HepG2 (cell line): ENCODE results near the gene ITGA6. TPM values are rescaled to one million over a fixed set of nuclear protein-coding genes. Genes with fewer than 3 reads are reported as not detected.

Experiments used
- ATAC-seq: fragments of 200-7000 bp; cut with Tn5 transposase; 3 replicates; pipeline ENCODE4 v1.9.1; 2020; ENCODE audit warnings: mild to moderate bottlenecking, moderate library complexity
- BruUV-seq: library from RNA; stranded (reverse); fragments of 400-500 nt; replicated peaks from 2 replicates; lab custom pipeline; 2021; lab: Mats Ljungman, UMichigan
- CTCF ChIA-PET: fragments of 300-600 bp; formaldehyde crosslinking; extraction: SDS; loops from one replicate; lab custom pipeline; 2021; ENCODE audit warnings: low total read pairs, inconsistent platforms, low intra/inter-chr PET ratio; lab: Yijun Ruan, JAX
- POLR2A ChIA-PET: fragments of 350-600 bp; sonication (Branson Sonifier 250); formaldehyde crosslinking; loops from one replicate; lab custom pipeline; 2020; ENCODE audit warnings: antibody characterized with exemption, inconsistent platforms; lab: Yijun Ruan, JAX
- DNase-seq: peaks from one replicate; pipeline ENCODE4 v3.0.0-alpha.2; 2015; ENCODE audit warnings: low spot score
- FAIRE-seq: peaks from 3 replicates; lab custom pipeline; 2011; peaks lifted over from hg19 to GRCh38; lab: Jason Lieb, UNC
- H2AFZ ChIP-seq: one replicate; pipeline ENCODE4 v1.6.1; 2011; ENCODE audit warnings: low read length, inconsistent platforms
- H3K27ac ChIP-seq: fragments of 300-600 bp; 3 replicates; pipeline ENCODE4 v1.8.0; 2011; ENCODE audit warnings: mixed run types, mild to moderate bottlenecking, mixed read lengths, low read length, inconsistent platforms; ENCODE audit not compliant: insufficient read depth; ENCODE audit errors: extremely low read length
- H3K27me3 ChIP-seq, 2 experiments: fragments of 200-600 bp in 1 of 2; 2 replicates in 1 of 2; 3 replicates in 1 of 2; pipeline versions ENCODE4 v1.6.0 to v1.8.0; 2011; ENCODE audit warnings: low read length in 2 of 2, mild to moderate bottlenecking in 2 of 2, moderate library complexity in 2 of 2, inconsistent platforms in 1 of 2; ENCODE audit not compliant: insufficient read depth in 2 of 2, control insufficient read depth in 1 of 2
- H3K36me3 ChIP-seq, 2 experiments: fragments of 200-600 bp in 1 of 2; replicated peaks in 1 of 2; 2 replicates in 1 of 2; 3 replicates in 1 of 2; pipeline versions ENCODE4 v1.5.1 to v1.8.0; 2011; ENCODE audit warnings: low read length in 2 of 2, inconsistent platforms in 1 of 2; ENCODE audit not compliant: insufficient read depth in 2 of 2, control insufficient read depth in 1 of 2
- H3K4me1 ChIP-seq: 2 replicates; pipeline ENCODE4 v1.5.1; 2012; ENCODE audit warnings: low read length, inconsistent platforms; ENCODE audit not compliant: insufficient read depth
- H3K4me2 ChIP-seq: 2 replicates; pipeline ENCODE4 v1.6.0; 2011; ENCODE audit warnings: low read depth, low read length, inconsistent platforms
- H3K4me3 ChIP-seq, 3 experiments: fragments of 200-600 bp in 1 of 3; sonication (generic), shearing (Covaris generic) in 1 of 3; replicated peaks in 1 of 3; 2 replicates each; pipeline ENCODE4 v1.5.1; 2011 to 2016; ENCODE audit warnings: low read length in 3 of 3, inconsistent platforms in 2 of 3, low read depth in 2 of 3, mild to moderate bottlenecking in 2 of 3, control low read depth in 1 of 3, mixed read lengths in 1 of 3; ENCODE audit not compliant: insufficient read depth in 1 of 3
- H3K79me2 ChIP-seq: one replicate; pipeline ENCODE4 v1.6.1; 2011; ENCODE audit warnings: low read length, inconsistent platforms; ENCODE audit not compliant: insufficient read depth
- H3K9ac ChIP-seq: 2 replicates; pipeline ENCODE4 v1.6.0; 2011; ENCODE audit warnings: mild to moderate bottlenecking, low read depth, low read length, inconsistent platforms; ENCODE audit not compliant: insufficient read depth
- H3K9me3 ChIP-seq: 2 replicates; pipeline ENCODE4 v1.5.1; 2012; ENCODE audit warnings: mild to moderate bottlenecking, low read length
- H4K20me1 ChIP-seq: 2 replicates; pipeline ENCODE4 v1.6.0; 2011; ENCODE audit warnings: inconsistent platforms, mild to moderate bottlenecking, low read length, moderate library complexity; ENCODE audit not compliant: insufficient read depth
- BORCS8-MEF2B ChIP-seq: sonication (generic); formaldehyde crosslinking; IDR thresholded peaks from 2 replicates; pipeline ENCODE4 v1.8.0; 2022; ENCODE audit warnings: mild to moderate bottlenecking, missing genetic modification reagents
- CCDC6 ChIP-seq: sonication (generic); formaldehyde crosslinking; IDR thresholded peaks from 2 replicates; pipeline ENCODE4 v1.8.1; 2022; ENCODE audit warnings: mild to moderate bottlenecking, missing genetic modification reagents, moderate library complexity
- GABPA ChIP-seq, 2 experiments: IDR thresholded peaks; 2 replicates each; pipeline ENCODE4 v1.6.1; 2011 to 2016; ENCODE audit warnings: low read depth in 2 of 2, low read length in 1 of 2, missing biosample characterization in 1 of 2, missing genetic modification characterization in 1 of 2
- RBAK ChIP-seq: sonication (generic); formaldehyde crosslinking; IDR thresholded peaks from 2 replicates; pipeline ENCODE4 v1.5.1; 2020; ENCODE audit warnings: mild to moderate bottlenecking, missing genetic modification reagents
- SIN3B ChIP-seq: fragments of 150-350 bp; IDR thresholded peaks from 2 replicates; pipeline ENCODE4 v1.6.1; 2014; ENCODE audit warnings: low read length
- SMARCC2 ChIP-seq: fragments of 450-650 bp; IDR thresholded peaks from 2 replicates; pipeline ENCODE4 v1.6.1; 2017; ENCODE audit warnings: antibody characterized with exemption, mild to moderate bottlenecking
- SYNCRIP ChIP-seq: fragments of 200-400 bp; formaldehyde crosslinking; IDR thresholded peaks from 2 replicates; pipeline ENCODE4 v1.6.1; 2018; ENCODE audit warnings: mild to moderate bottlenecking, low read depth, low read length; ENCODE audit not compliant: insufficient read depth
- ZNF431 ChIP-seq: sonication (generic); formaldehyde crosslinking; IDR thresholded peaks from 2 replicates; pipeline ENCODE4 v1.9.0; 2022; ENCODE audit warnings: missing genetic modification reagents, low read depth, mild to moderate bottlenecking, borderline replicate concordance
- ZNF777 ChIP-seq: sonication (generic); formaldehyde crosslinking; IDR thresholded peaks from 2 replicates; pipeline ENCODE4 v1.4.0; 2020; ENCODE audit warnings: missing genetic modification reagents
- WGBS: methylation state at CpG from one replicate; pipeline ENCODE4 v1.1.6; 2017; ENCODE audit warnings: low lambda C conversion rate; 5-methylcytosine and 5-hydroxymethylcytosine counted together
- in situ Hi-C: cut with HindIII; loops from 2 replicates; pipeline ENCODE4 v1.10.0; 2017; ENCODE audit warnings: low pct_unique_long_range_greater_than_20kb; ENCODE audit not compliant: extremely low pct_ligation_motif_present
- intact Hi-C: fragments of 100-400 bp; cut with micrococcal nuclease; formaldehyde crosslinking; loops from one replicate; pipeline ENCODE4 v1.10.0; 2022; ENCODE audit not compliant: unreplicated experiment
- polyA plus RNA-seq, 8 experiments: library from polyadenylated mRNA; depleted of rRNA in 3 of 8; stranded (reverse) in 7 of 8; unstranded in 1 of 8; fragments of >200 nt; fragmentation: Illumina TruSeq in 4 of 8; extraction: Trizol in 4 of 8; gene quantifications; 2 replicates each; pipeline versions ENCODE4 v1.2.1 to v1.2.3, GENCODE V29; 2011 to 2016; ENCODE audit warnings: low read depth in 4 of 8, missing spikeins in 1 of 8, mixed read lengths in 1 of 8; ENCODE audit not compliant: insufficient read depth in 1 of 8
- total RNA-seq, 5 experiments: library from RNA; depleted of rRNA; stranded (reverse); fragments of >200 nt; fragmentation: Illumina TruSeq; extraction: Trizol; gene quantifications; 2 replicates each; pipeline ENCODE4 v1.2.3, GENCODE V29; 2016; ENCODE audit warnings: low read depth in 1 of 5
- TF ChIP-seq, protein P1 (sequence below): IDR thresholded peaks from 2 replicates; pipeline ENCODE4 v1.6.1; 2016; ENCODE audit warnings: missing compliant biosample characterization, missing genetic modification reagents, borderline replicate concordance
- TF ChIP-seq, protein P2 (sequence below): sonication (generic); formaldehyde crosslinking; IDR thresholded peaks from 2 replicates; pipeline ENCODE4 v1.8.0; 2022; ENCODE audit warnings: missing genetic modification reagents, mild to moderate bottlenecking, inconsistent platforms, borderline replicate concordance
- TF ChIP-seq, protein P3 (sequence below): sonication (generic); formaldehyde crosslinking; IDR thresholded peaks from 2 replicates; pipeline ENCODE4 v1.4.0; 2020; ENCODE audit warnings: missing genetic modification reagents
- TF ChIP-seq, protein P4 (sequence below): sonication (generic); formaldehyde crosslinking; IDR thresholded peaks from 2 replicates; pipeline ENCODE4 v1.5.0; 2020; ENCODE audit warnings: mild to moderate bottlenecking, missing genetic modification reagents
- TF ChIP-seq, protein P5 (sequence below): sonication (generic); formaldehyde crosslinking; IDR thresholded peaks from 2 replicates; pipeline ENCODE4 v1.4.0; 2020; ENCODE audit warnings: low read depth, mild to moderate bottlenecking, missing genetic modification reagents
- TF ChIP-seq, protein P6 (sequence below): sonication (generic); formaldehyde crosslinking; IDR thresholded peaks from 2 replicates; pipeline ENCODE4 v1.5.1; 2020; ENCODE audit warnings: mild to moderate bottlenecking, missing genetic modification reagents, borderline replicate concordance

ITGA6 gene
- total and polyA plus RNA-seq, 2 of the 13 experiments (the other 11 are each of a cell fraction or from before 2014, with no cell fraction given), result 24.0 to 92.5 TPM

DNA sequence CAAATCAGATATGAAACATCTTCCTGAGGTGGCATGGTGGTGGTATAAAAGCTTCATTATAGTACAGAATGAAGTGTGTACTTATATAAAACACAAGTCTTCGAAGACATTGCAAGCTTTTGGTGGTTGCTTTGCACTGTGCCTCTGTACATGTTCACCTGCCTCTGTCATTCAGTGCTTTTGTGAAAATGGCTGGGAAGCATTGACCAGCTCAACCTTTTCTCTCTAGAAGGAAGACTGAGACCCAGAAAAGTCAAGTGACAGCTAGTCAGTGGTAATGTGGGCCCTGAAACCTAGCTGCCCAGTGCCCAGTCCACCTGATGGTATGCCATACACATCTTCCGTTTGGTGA is 12.1 kb downstream of the ITGA6 start:
- FAIRE-seq (no peak), ATAC-seq (no peak), DNase-seq (no peak)
- Histone ChIP-seq H3K27ac (no peak overlapping the region), H3K4me1 (peaks cover 79% of the 10 kb centered on the region), H3K9me3 (no peaks in the 10 kb centered on the region), H3K27me3 (no peaks in the 10 kb centered on the region), H2AFZ (no peak overlapping the region), H3K4me3 (no peak overlapping the region), H4K20me1 (peaks cover 29% of the 10 kb centered on the region), H3K9ac (no peak overlapping the region), H3K4me2 (no peak overlapping the region), H3K36me3 (0 out of 5 replicates have a peak, but pooled peaks cover 0 to 3% of the 10 kb centered on the region in 2 experiments), H3K79me2 (peaks cover 91% of the 10 kb centered on the region)
- intact Hi-C loops, result no loop called here
- 64% methylated on average over 2 of the region's 2 CpGs for WGBS
- in situ Hi-C loops, result no loop called here
- ChIA-PET CTCF (no interaction called here), POLR2A (interaction anchor here (1.2 to 5.8 kb wide), 2 partner anchors 10 to 22 kb away, joined by 4 to 88 read pairs; partner anchors contain the start of gene ITGA6)
- TF ChIP-seq GABPA (IDR thresholded peaks at IDR 0.05; ENCODE audit: low read depth, low read length) (no peak), GABPA (CRISPR knock-in tag; IDR thresholded peaks at IDR 0.05; ENCODE audit: low read depth) (no peak), SMARCC2 (no peak), CCDC6 (CRISPR knock-in tag) (no peak), SYNCRIP (no peak), ZNF777 (no peak), SIN3B (no peak), RBAK (CRISPR knock-in tag) (no peak), ZNF431 (CRISPR knock-in tag) (no peak), BORCS8-MEF2B (CRISPR knock-in tag) (no peak)
- TF ChIP-seq, protein P1, sequence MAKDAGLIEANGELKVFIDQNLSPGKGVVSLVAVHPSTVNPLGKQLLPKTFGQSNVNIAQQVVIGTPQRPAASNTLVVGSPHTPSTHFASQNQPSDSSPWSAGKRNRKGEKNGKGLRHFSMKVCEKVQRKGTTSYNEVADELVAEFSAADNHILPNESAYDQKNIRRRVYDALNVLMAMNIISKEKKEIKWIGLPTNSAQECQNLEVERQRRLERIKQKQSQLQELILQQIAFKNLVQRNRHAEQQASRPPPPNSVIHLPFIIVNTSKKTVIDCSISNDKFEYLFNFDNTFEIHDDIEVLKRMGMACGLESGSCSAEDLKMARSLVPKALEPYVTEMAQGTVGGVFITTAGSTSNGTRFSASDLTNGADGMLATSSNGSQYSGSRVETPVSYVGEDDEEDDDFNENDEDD (CRISPR knock-in tag), result no peak
- TF ChIP-seq, protein P2, sequence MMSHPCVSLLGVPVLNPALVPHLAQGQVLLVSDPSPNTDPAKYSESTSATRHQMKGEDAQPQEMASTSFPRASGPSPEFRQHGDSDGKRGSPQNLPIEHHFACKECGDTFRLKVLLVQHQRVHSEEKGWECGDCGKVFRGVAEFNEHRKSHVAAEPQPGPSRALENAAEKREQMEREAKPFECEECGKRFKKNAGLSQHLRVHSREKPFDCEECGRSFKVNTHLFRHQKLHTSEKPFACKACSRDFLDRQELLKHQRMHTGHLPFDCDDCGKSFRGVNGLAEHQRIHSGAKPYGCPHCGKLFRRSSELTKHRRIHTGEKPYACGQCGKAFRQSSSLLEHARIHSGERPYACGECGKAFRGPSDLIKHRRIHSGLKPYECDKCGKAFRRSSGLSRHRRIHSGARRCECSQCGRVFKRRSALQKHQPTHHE (CRISPR knock-in tag), result no peak
- TF ChIP-seq, protein P3, sequence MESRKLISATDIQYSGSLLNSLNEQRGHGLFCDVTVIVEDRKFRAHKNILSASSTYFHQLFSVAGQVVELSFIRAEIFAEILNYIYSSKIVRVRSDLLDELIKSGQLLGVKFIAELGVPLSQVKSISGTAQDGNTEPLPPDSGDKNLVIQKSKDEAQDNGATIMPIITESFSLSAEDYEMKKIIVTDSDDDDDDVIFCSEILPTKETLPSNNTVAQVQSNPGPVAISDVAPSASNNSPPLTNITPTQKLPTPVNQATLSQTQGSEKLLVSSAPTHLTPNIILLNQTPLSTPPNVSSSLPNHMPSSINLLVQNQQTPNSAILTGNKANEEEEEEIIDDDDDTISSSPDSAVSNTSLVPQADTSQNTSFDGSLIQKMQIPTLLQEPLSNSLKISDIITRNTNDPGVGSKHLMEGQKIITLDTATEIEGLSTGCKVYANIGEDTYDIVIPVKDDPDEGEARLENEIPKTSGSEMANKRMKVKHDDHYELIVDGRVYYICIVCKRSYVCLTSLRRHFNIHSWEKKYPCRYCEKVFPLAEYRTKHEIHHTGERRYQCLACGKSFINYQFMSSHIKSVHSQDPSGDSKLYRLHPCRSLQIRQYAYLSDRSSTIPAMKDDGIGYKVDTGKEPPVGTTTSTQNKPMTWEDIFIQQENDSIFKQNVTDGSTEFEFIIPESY, result no peak
- TF ChIP-seq, protein P4, sequence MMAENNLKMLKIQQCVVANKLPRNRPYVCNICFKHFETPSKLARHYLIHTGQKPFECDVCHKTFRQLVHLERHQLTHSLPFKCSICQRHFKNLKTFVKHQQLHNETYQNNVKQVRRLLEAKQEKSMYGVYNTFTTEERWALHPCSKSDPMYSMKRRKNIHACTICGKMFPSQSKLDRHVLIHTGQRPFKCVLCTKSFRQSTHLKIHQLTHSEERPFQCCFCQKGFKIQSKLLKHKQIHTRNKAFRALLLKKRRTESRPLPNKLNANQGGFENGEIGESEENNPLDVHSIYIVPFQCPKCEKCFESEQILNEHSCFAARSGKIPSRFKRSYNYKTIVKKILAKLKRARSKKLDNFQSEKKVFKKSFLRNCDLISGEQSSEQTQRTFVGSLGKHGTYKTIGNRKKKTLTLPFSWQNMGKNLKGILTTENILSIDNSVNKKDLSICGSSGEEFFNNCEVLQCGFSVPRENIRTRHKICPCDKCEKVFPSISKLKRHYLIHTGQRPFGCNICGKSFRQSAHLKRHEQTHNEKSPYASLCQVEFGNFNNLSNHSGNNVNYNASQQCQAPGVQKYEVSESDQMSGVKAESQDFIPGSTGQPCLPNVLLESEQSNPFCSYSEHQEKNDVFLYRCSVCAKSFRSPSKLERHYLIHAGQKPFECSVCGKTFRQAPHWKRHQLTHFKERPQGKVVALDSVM (CRISPR knock-in tag), result no peak
- TF ChIP-seq, protein P5, sequence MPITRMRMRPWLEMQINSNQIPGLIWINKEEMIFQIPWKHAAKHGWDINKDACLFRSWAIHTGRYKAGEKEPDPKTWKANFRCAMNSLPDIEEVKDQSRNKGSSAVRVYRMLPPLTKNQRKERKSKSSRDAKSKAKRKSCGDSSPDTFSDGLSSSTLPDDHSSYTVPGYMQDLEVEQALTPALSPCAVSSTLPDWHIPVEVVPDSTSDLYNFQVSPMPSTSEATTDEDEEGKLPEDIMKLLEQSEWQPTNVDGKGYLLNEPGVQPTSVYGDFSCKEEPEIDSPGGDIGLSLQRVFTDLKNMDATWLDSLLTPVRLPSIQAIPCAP, result no peak
- TF ChIP-seq, protein P6, sequence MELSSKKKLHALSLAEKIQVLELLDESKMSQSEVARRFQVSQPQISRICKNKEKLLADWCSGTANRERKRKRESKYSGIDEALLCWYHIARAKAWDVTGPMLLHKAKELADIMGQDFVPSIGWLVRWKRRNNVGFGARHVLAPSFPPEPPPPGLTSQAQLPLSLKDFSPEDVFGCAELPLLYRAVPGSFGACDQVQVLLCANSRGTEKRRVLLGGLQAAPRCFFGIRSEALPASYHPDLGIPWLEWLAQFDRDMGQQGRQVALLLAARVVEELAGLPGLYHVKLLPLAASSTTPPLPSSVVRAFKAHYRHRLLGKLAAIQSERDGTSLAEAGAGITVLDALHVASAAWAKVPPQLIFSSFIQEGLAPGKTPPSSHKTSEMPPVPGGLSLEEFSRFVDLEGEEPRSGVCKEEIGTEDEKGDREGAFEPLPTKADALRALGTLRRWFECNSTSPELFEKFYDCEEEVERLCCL, result no peak
- BruUV-seq, result no TSS peak
